ENCODE measurements around the gene FUT8. TPM values are rescaled to one million over a fixed set of nuclear protein-coding genes. Genes with fewer than 3 reads are reported as not detected.
"Not testable (repeated sequence)": the region's sequence is repeated elsewhere in the genome, so short reads cannot be mapped to it uniquely, and the experiment has no call there.

FUT8 gene
- total RNA-seq, 1 donor = 124 TPM

DNA sequence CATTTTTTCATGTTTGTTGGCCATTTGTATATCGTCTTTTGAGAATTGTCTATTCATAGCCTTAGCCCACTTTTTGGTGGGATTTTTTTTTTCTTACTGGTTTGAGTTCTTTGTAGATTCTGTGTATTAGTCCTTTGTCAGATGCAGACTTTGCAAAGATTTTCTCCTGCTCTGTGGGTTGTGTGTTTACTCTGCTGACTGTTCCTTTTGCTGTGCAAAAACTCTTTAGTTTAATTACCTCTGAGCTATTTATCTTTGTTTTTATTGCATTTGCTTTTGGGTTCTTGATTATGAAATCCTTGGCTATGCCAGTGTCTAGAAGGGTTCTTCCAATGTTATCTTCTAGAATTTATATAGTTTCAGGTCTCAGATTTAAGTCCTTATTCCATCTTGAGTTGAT lies 220.0 kb downstream of the FUT8 start:
- no peak for DNase-seq (ENCODE audit: insufficient read length, low spot score, missing footprints)
- Histone ChIP-seq H3K9me3 (ENCODE audit: low read depth, low read length) (no peaks in the 10 kb centered on the region), H3K36me3 (ENCODE audit: insufficient read depth, low read length) (no peaks in the 10 kb centered on the region), H3K4me3 (ENCODE audit: insufficient read depth, low read length) (no peak overlapping the region), H4K20me1 (ENCODE audit: insufficient read depth, low read length) (no peaks in the 10 kb centered on the region), H3K4me1 (ENCODE audit: insufficient read depth, low read length) (no peaks in the 10 kb centered on the region), H3K4me2 (ENCODE audit: insufficient read depth, low read length) (no peak overlapping the region), H2AFZ (ENCODE audit: low read length) (no peak overlapping the region), H3K27me3 (ENCODE audit: insufficient read depth, low read length) (no peaks in the 10 kb centered on the region), H3K79me2 (ENCODE audit: insufficient read depth, low read length) (peaks cover 5% of the 10 kb centered on the region), H3K27ac (ENCODE audit: low read depth, low read length) (no peak overlapping the region)
- no peak for TF ChIP-seq CTCF (IDR thresholded peaks at IDR 0.05; ENCODE audit: extremely low read depth, low read depth, low read length)

DNA sequence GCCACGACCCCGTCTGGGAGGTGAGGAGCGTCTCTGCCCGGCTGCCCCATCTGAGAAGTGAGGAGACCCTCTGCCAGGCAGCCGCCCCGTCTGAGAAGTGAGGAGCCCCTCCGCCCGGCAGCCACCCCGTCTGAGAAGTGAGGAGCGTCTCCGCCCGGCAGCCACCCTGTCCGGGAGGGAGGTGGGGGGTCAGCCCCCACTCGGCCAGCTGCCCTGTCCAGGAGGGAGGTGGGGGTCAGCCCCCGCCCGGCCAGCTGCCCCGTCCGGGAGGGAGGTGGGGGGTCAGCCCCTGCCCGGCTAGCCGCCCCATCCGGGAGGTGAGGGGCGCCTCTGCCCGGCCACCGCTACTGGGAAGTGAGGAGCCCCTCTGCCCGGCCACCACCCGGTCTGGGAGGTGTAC lies 221.1 kb downstream of the FUT8 start:
- not testable (repeated sequence) for H3K4me1 ChIP-seq (ENCODE audit: insufficient read depth, low read length); DNase-seq (ENCODE audit: insufficient read length, low spot score, missing footprints); H3K4me3 ChIP-seq (ENCODE audit: insufficient read depth, low read length); H4K20me1 ChIP-seq (ENCODE audit: insufficient read depth, low read length); H3K27ac ChIP-seq (ENCODE audit: low read depth, low read length); H3K4me2 ChIP-seq (ENCODE audit: insufficient read depth, low read length); H3K9me3 ChIP-seq (ENCODE audit: low read depth, low read length); H2AFZ ChIP-seq (ENCODE audit: low read length); H3K27me3 ChIP-seq (ENCODE audit: insufficient read depth, low read length); H3K79me2 ChIP-seq (ENCODE audit: insufficient read depth, low read length); H3K36me3 ChIP-seq (ENCODE audit: insufficient read depth, low read length)

DNA sequence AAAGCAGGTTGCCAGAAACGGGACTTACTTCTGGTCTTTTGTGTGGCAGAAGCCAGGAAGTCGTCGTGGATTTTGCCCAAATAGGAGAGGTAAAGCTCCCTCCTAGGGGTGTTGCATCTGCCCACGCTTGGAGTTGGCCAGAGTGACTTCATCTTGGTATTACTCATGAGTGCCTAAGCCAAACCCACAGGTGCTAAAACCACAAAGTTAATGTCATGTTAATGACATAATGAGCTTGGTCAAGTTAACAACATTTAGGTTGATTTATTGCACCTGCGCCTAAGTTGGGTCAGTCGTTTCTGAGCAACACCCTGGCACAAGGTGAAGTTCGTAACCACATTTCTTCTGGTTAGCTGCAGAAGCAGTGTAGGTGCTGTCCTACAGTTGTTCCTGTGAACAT lies 225.2 kb downstream of the FUT8 start:
- H3K9me3 ChIP-seq (ENCODE audit: low read depth, low read length) = no peaks in the 10 kb centered on the region
- DNase-seq (ENCODE audit: insufficient read length, low spot score, missing footprints) = peak; percentile 78
- no peaks in the 10 kb centered on the region for H3K36me3 ChIP-seq (ENCODE audit: insufficient read depth, low read length)
- H3K79me2 ChIP-seq (ENCODE audit: insufficient read depth, low read length) = peaks cover 5% of the 10 kb centered on the region
- H3K4me1 ChIP-seq (ENCODE audit: insufficient read depth, low read length) = no peaks in the 10 kb centered on the region
- no peak overlapping the region for H2AFZ ChIP-seq (ENCODE audit: low read length)
- no peak overlapping the region for H3K4me3 ChIP-seq (ENCODE audit: insufficient read depth, low read length)
- no peak overlapping the region for H3K27ac ChIP-seq (ENCODE audit: low read depth, low read length)
- TF ChIP-seq CTCF (IDR thresholded peaks at IDR 0.05; ENCODE audit: extremely low read depth, low read depth, low read length) = no peak
- no peaks in the 10 kb centered on the region for H3K27me3 ChIP-seq (ENCODE audit: insufficient read depth, low read length)
- H3K4me2 ChIP-seq (ENCODE audit: insufficient read depth, low read length) = no peak overlapping the region
- no peaks in the 10 kb centered on the region for H4K20me1 ChIP-seq (ENCODE audit: insufficient read depth, low read length)

DNA sequence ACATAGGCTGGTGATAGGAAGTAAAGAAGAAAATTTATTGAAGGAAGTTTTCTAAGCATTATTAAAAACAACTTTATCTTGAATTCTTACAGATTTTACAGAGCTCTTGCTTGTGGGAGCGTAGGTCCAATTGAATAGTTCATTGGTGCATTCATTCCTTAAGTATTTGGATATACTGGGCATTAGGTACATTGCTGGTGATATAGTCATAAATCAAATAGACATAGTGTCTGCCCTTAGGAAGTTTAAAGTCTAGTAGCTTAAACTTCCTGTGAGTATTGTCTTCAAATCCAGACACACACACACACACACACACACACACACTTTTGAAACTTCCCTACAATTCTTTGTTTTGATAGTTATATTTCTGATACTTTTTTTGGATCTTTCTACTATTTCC lies 226.7 kb downstream of the FUT8 start:
- DNase-seq (ENCODE audit: insufficient read length, low spot score, missing footprints) = peak; percentile 63
- Histone ChIP-seq H3K79me2 (ENCODE audit: insufficient read depth, low read length) (peaks cover 5% of the 10 kb centered on the region), H2AFZ (ENCODE audit: low read length) (no peak overlapping the region), H3K4me3 (ENCODE audit: insufficient read depth, low read length) (no peak overlapping the region), H4K20me1 (ENCODE audit: insufficient read depth, low read length) (no peaks in the 10 kb centered on the region), H3K4me1 (ENCODE audit: insufficient read depth, low read length) (no peaks in the 10 kb centered on the region), H3K27ac (ENCODE audit: low read depth, low read length) (no peak overlapping the region), H3K36me3 (ENCODE audit: insufficient read depth, low read length) (no peaks in the 10 kb centered on the region), H3K27me3 (ENCODE audit: insufficient read depth, low read length) (no peaks in the 10 kb centered on the region), H3K9me3 (ENCODE audit: low read depth, low read length) (no peaks in the 10 kb centered on the region), H3K4me2 (ENCODE audit: insufficient read depth, low read length) (no peak overlapping the region)
- TF ChIP-seq CTCF (IDR thresholded peaks at IDR 0.05; ENCODE audit: extremely low read depth, low read depth, low read length) = no peak

- H3K79me2 ChIP-seq (ENCODE audit: insufficient read depth, low read length) = no peaks in the 10 kb centered on the region
- no peaks in the 10 kb centered on the region for H3K27me3 ChIP-seq (ENCODE audit: insufficient read depth, low read length)
- no peaks in the 10 kb centered on the region for H3K36me3 ChIP-seq (ENCODE audit: insufficient read depth, low read length)
- no peaks in the 10 kb centered on the region for H4K20me1 ChIP-seq (ENCODE audit: insufficient read depth, low read length)
- no peak overlapping the region for H3K4me3 ChIP-seq (ENCODE audit: insufficient read depth, low read length)
- no peak for DNase-seq (ENCODE audit: insufficient read length, low spot score, missing footprints)
- no peak overlapping the region for H3K4me2 ChIP-seq (ENCODE audit: insufficient read depth, low read length)
- no peaks in the 10 kb centered on the region for H3K4me1 ChIP-seq (ENCODE audit: insufficient read depth, low read length)
- no peak for TF ChIP-seq CTCF (IDR thresholded peaks at IDR 0.05; ENCODE audit: extremely low read depth, low read depth, low read length)
- no peak overlapping the region for H2AFZ ChIP-seq (ENCODE audit: low read length)
- no peak overlapping the region for H3K27ac ChIP-seq (ENCODE audit: low read depth, low read length)
- no peaks in the 10 kb centered on the region for H3K9me3 ChIP-seq (ENCODE audit: low read depth, low read length)
Measured at GRCh38 chr14:65650826-65651225, 238.3 kb downstream of the FUT8 start.
